SH-SY5Y (cell line): ENCODE measurements around the gene SEC63.

Experiments used
- GATA2 ChIP-seq: IDR thresholded peaks from 2 replicates; pipeline ENCODE4 v1.6.1; 2011; ENCODE audit warnings: mild to moderate bottlenecking, low read depth, low read length
- GATA3 ChIP-seq: IDR thresholded peaks from 2 replicates; pipeline ENCODE4 v1.6.1; 2011; ENCODE audit warnings: low read depth, mild to moderate bottlenecking, low read length, moderate library complexity

DNA sequence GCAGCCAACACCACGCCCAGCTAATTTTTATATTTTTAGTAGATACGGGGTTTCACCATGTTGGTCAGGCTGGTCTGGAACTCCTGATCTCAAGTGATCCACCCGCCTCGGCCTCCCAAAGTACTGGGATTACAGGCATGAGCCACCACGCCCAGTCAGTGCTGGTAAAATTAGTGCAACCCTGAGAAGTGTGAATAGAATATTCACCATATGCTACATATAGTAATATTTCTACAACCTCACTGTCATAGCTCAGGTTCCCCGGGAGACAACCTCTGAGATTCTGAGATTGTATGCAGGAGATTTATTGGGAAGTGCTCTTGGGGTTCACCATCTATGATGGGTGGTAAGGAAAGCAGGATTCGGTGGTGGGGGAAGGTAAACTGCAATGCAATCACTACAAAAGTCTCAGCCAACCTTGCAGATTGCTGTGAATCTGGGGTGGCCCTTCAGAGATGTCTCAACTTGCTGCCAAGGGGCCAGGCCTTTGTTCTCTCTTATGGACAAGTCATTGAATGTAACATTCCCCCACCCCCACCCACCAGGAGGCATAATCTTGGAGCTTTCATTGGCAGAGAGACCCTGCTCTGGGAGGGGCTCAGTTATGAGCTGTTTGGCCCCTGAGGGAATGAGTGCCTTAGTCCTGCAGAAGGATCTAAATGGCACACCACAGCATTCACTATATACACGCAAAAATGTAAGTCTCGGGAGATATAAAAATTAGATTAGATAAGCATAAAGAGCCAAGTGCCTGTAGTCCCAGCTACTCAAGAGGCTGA lies 34.0 kb upstream of the SEC63 start:
- no peak for TF ChIP-seq GATA3
- TF ChIP-seq GATA2: no peak
